ENCODE data around the gene HAND2. TPM values are rescaled to one million over a fixed set of nuclear protein-coding genes. Genes with fewer than 3 reads are reported as not detected.

HAND2 gene
- total RNA-seq, result not detected

GRCh38 chr4:173529477-173530325 is at the start of gene HAND2:
Gene HAND2, minus strand, starts transcription at chr4:173530229. Its CDS starts 940 bp downstream, at chr4:173529289.

Other genes with a start within 250 kb of the HAND2 start
- 100 to 1,000 TPM; 713 to 736 TPM for gene HMGB2, start 195.9 kb downstream of the HAND2 start, total RNA-seq
- 10 to 100 TPM; 15.1 to 20.0 TPM for gene SAP30, start 159.3 kb downstream of the HAND2 start, total RNA-seq
- not detected for gene SCRG1, start 131.1 kb downstream of the HAND2 start, total RNA-seq